ENCODE data around the gene BRCA1.

The BRCA1 gene

GRCh38 chr17:43151880-43152456 is 26.8 kb upstream of the BRCA1 start:
- Histone ChIP-seq H3K9me3 (ENCODE audit: control insufficient read depth, low read length) (no peaks in the 10 kb centered on the region), H3K9ac (no peak overlapping the region), H3K4me1 (no peaks in the 10 kb centered on the region), H3K27me3 (ENCODE audit: control insufficient read depth, insufficient read depth, low read length) (no peaks in the 10 kb centered on the region), H3K4me2 (ENCODE audit: low read length) (no peak overlapping the region), H3K4me3 (ENCODE audit: low read depth, low read length) (no peak overlapping the region), H3K79me2 (no peaks in the 10 kb centered on the region), H3K27ac (no peak overlapping the region), H2AFZ (no peak overlapping the region), H3K36me3 (ENCODE audit: control insufficient read depth, insufficient read depth, low read length) (no peaks in the 10 kb centered on the region)
- TF ChIP-seq, protein P1, sequence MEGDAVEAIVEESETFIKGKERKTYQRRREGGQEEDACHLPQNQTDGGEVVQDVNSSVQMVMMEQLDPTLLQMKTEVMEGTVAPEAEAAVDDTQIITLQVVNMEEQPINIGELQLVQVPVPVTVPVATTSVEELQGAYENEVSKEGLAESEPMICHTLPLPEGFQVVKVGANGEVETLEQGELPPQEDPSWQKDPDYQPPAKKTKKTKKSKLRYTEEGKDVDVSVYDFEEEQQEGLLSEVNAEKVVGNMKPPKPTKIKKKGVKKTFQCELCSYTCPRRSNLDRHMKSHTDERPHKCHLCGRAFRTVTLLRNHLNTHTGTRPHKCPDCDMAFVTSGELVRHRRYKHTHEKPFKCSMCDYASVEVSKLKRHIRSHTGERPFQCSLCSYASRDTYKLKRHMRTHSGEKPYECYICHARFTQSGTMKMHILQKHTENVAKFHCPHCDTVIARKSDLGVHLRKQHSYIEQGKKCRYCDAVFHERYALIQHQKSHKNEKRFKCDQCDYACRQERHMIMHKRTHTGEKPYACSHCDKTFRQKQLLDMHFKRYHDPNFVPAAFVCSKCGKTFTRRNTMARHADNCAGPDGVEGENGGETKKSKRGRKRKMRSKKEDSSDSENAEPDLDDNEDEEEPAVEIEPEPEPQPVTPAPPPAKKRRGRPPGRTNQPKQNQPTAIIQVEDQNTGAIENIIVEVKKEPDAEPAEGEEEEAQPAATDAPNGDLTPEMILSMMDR (IDR thresholded peaks at IDR 0.05), result no peak

GRCh38 chr17:43146649-43147048 is 21.5 kb upstream of the BRCA1 start:
- Histone ChIP-seq H3K79me2 (no peaks in the 10 kb centered on the region), H3K9ac (no peak overlapping the region), H2AFZ (no peak overlapping the region), H3K36me3 (ENCODE audit: control insufficient read depth, insufficient read depth, low read length) (no peaks in the 10 kb centered on the region), H3K4me1 (no peaks in the 10 kb centered on the region), H3K4me3 (ENCODE audit: low read depth, low read length) (no peak overlapping the region), H3K27me3 (ENCODE audit: control insufficient read depth, insufficient read depth, low read length) (no peaks in the 10 kb centered on the region), H3K27ac (no peak overlapping the region), H3K9me3 (ENCODE audit: control insufficient read depth, low read length) (no peaks in the 10 kb centered on the region), H3K4me2 (ENCODE audit: low read length) (no peak overlapping the region)
- TF ChIP-seq, protein P1 (IDR thresholded peaks at IDR 0.05), result no peak

GRCh38 chr17:43143201-43143600 is 18.0 kb upstream of the BRCA1 start:
- no peak overlapping the region for H3K9ac ChIP-seq
- H3K36me3 ChIP-seq (ENCODE audit: control insufficient read depth, insufficient read depth, low read length), result no peaks in the 10 kb centered on the region
- TF ChIP-seq, protein P1 (IDR thresholded peaks at IDR 0.05), result no peak
- no peak overlapping the region for H3K27ac ChIP-seq
- no peak overlapping the region for H3K4me3 ChIP-seq (ENCODE audit: low read depth, low read length)
- no peaks in the 10 kb centered on the region for H3K79me2 ChIP-seq
- no peak overlapping the region for H2AFZ ChIP-seq
- H3K4me1 ChIP-seq, result no peaks in the 10 kb centered on the region
- H3K4me2 ChIP-seq (ENCODE audit: low read length), result no peak overlapping the region
- H3K27me3 ChIP-seq (ENCODE audit: control insufficient read depth, insufficient read depth, low read length), result no peaks in the 10 kb centered on the region
- no peaks in the 10 kb centered on the region for H3K9me3 ChIP-seq (ENCODE audit: control insufficient read depth, low read length)

DNA sequence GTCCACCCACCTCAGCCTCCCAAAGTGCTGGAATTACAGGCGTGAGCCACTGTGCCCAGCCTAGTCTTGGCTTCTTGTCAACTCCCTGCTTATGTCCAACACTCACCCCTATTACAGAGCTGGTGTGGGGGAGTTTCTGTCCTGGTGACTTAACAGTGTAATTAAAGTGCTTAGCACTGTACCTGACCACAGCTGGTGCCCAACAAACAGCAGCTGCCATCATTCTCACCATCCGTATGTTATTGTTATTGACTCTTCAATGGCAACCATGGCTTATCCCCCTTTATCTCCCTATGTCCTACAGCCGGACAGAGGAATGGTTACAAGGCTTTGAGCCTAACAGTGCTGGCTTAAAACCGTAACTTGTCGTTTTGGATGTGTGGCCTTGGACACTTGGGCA is 17.0 kb upstream of the BRCA1 start:
- Histone ChIP-seq H3K4me1 (no peaks in the 10 kb centered on the region), H3K4me2 (ENCODE audit: low read length) (no peak overlapping the region), H3K9me3 (ENCODE audit: control insufficient read depth, low read length) (no peaks in the 10 kb centered on the region), H3K4me3 (ENCODE audit: low read depth, low read length) (no peak overlapping the region), H3K79me2 (no peaks in the 10 kb centered on the region), H3K36me3 (ENCODE audit: control insufficient read depth, insufficient read depth, low read length) (no peaks in the 10 kb centered on the region), H3K9ac (no peak overlapping the region), H3K27ac (no peak overlapping the region), H3K27me3 (ENCODE audit: control insufficient read depth, insufficient read depth, low read length) (no peaks in the 10 kb centered on the region), H2AFZ (no peak overlapping the region)
- TF ChIP-seq, protein P1 (IDR thresholded peaks at IDR 0.05), result no peak
